Right renal pelvis (tissue), 4 donors: ENCODE measurements around the gene HOXA7. TPM values are rescaled to one million over a fixed set of nuclear protein-coding genes. Genes with fewer than 3 reads are reported as not detected.
A peak's percentile ranks its signal among the peaks of the same experiment; 100 is the strongest.

ENCODE experiments used
- DNase-seq, 4 donors: peaks; one replicate each; pipeline ENCODE4 v3.0.0-alpha.2; 2013; ENCODE audit warnings: low read depth in 4 of 4, low spot score in 3 of 4, missing footprints in 1 of 4
- polyA plus RNA-seq, 4 donors: library from polyadenylated mRNA; unstranded; fragments of 120-200 nt; gene quantifications; one replicate each; pipeline ENCODE4 v1.2.1, GENCODE V29; 2013; ENCODE audit not compliant: insufficient read length in 4 of 4

The HOXA7 gene
- polyA plus RNA-seq, 4 donors, result 28.8 to 32.1 (median 31.2) TPM

GRCh38 chr7:27149842-27150567, 6.5 kb downstream of the HOXA7 start:
- no peak for DNase-seq

- DNase-seq, result no peak
Measured at GRCh38 chr7:27148756-27149641, 7.5 kb downstream of the HOXA7 start.

- DNase-seq, result no peak
Measured at GRCh38 chr7:27148031-27148755, 8.3 kb downstream of the HOXA7 start.

GRCh38 chr7:27147199-27148030, 9.1 kb downstream of the HOXA7 start, which contains the start of gene HOXA6:
Gene HOXA6, minus strand, starts transcription at chr7:27147774. Its CDS starts 25 bp downstream, at chr7:27147749.
- DNase-seq, result no peak

- no peak for DNase-seq
Measured at GRCh38 chr7:27146491-27147198, 9.8 kb downstream of the HOXA7 start.

- DNase-seq, result no peak
Measured at GRCh38 chr7:27145914-27146412, 10.5 kb downstream of the HOXA7 start.

- DNase-seq, result no peak
Measured at GRCh38 chr7:27145165-27145913, 11.1 kb downstream of the HOXA7 start.

- DNase-seq, result no peak
Measured at GRCh38 chr7:27144781-27145164, 11.7 kb downstream of the HOXA7 start.

- DNase-seq, result no peak
Measured at GRCh38 chr7:27143950-27144780, 12.3 kb downstream of the HOXA7 start.

GRCh38 chr7:27143023-27143949, 13.2 kb downstream of the HOXA7 start, which contains the start of gene HOXA5:
Gene HOXA5, minus strand, starts transcription at chr7:27143681. Its CDS starts 74 bp downstream, at chr7:27143607.
- DNase-seq, result peak in 2 of 4 donors; percentile 88 to 90

GRCh38 chr7:27142580-27143022, 13.9 kb downstream of the HOXA7 start:
- DNase-seq, result no peak

- DNase-seq, result no peak
Measured at GRCh38 chr7:27141923-27142579, 14.4 kb downstream of the HOXA7 start.

GRCh38 chr7:27141137-27141922, 15.1 kb downstream of the HOXA7 start:
- DNase-seq, result no peak

- no peak for DNase-seq
Measured at GRCh38 chr7:27140126-27140857, 16.2 kb downstream of the HOXA7 start.
